Measurements from ENCODE around the gene HGD. TPM values are rescaled to one million over a fixed set of nuclear protein-coding genes. Genes with fewer than 3 reads are reported as not detected.
A peak's percentile ranks its signal among the peaks of the same experiment; 100 is the strongest.

The HGD gene
- total RNA-seq, 1 experiment from 2014 or later: 0.33 TPM

GRCh38 chr3:120684896-120685295 is 2.9 kb upstream of the HGD start:
- no peak for DNase-seq
- Histone ChIP-seq H3K27me3 (ENCODE audit: insufficient read depth, low read length) (no peaks in the 10 kb centered on the region), H3K18ac (ENCODE audit: insufficient read length, low read depth, low read length) (no peak overlapping the region), H3K23ac (ENCODE audit: insufficient read length, low read depth, low read length) (no peak overlapping the region), H3K14ac (ENCODE audit: insufficient read depth, low read length) (no peak overlapping the region), H3K9me3 (ENCODE audit: control insufficient read depth, low read depth, low read length) (no peaks in the 10 kb centered on the region), H3T11ph (ENCODE audit: low read length) (no peak overlapping the region), H3K79me2 (ENCODE audit: insufficient read depth, low read length) (no peaks in the 10 kb centered on the region), H3K9ac (ENCODE audit: extremely low read depth, insufficient read length, low read length) (no peak overlapping the region), H4K8ac (replicated peaks; ENCODE audit: insufficient read length, low read depth, low read length) (no peak overlapping the region), H3K4me1 (ENCODE audit: insufficient read depth, low read length) (peaks cover 4% of the 10 kb centered on the region; the same call in 1 of the 2 replicates), H3K4ac (ENCODE audit: low read depth, low read length) (no peak overlapping the region), H3K23me2 (ENCODE audit: insufficient read length, low read depth, low read length, poor library complexity, severe bottlenecking) (no peaks in the 10 kb centered on the region), H4K91ac (ENCODE audit: insufficient read length, low read depth, low read length) (no peak overlapping the region), H2AK5ac (ENCODE audit: insufficient read length, low read length) (no peak overlapping the region), H2AFZ (ENCODE audit: low read length) (no peak overlapping the region), H3K27ac (ENCODE audit: insufficient read length, low read depth, low read length) (no peak overlapping the region), H3K79me1 (ENCODE audit: insufficient read depth, low read depth, low read length, poor library complexity, severe bottlenecking) (no peaks in the 10 kb centered on the region), H2BK5ac (ENCODE audit: insufficient read length, low read length) (no peak overlapping the region), H4K5ac (ENCODE audit: insufficient read length, low read depth, low read length) (no peak overlapping the region), H2BK120ac (ENCODE audit: low read depth, low read length, poor library complexity, severe bottlenecking) (no peak overlapping the region), H2BK12ac (ENCODE audit: insufficient read length, low read depth, low read length) (no peak overlapping the region), H3K4me2 (ENCODE audit: insufficient read depth, insufficient read length, low read length) (no peak overlapping the region), H3K56ac (ENCODE audit: insufficient read length, low read depth, low read length) (no peak overlapping the region), H4K20me1 (ENCODE audit: control insufficient read depth, insufficient read depth, insufficient read length) (no peaks in the 10 kb centered on the region), H2BK20ac (ENCODE audit: low read depth, low read length, poor library complexity, severe bottlenecking) (no peak overlapping the region), H2BK15ac (ENCODE audit: low read depth, low read length) (no peak overlapping the region)
- Mint-ChIP-seq H3K4me1 (peaks cover 40 to 45% of the 10 kb centered on the region in 2 experiments), H3K36me3 (ENCODE audit: insufficient read depth in 1 of 3, low read depth in 3 of 3) (peaks cover 4 to 8% (median 7%) of the 10 kb centered on the region in 3 experiments; a peak in 5 of 7 replicates), H3K9me3 (peaks cover 0 to 2% of the 10 kb centered on the region in 2 experiments; a peak in 2 of 5 replicates), H3K4me3 (no peak overlapping the region), H3K27me3 (ENCODE audit: low read depth) (no peaks in the 10 kb centered on the region), H3K27ac (peak overlapping the region in 1 of 3 experiments; percentile 85; a peak in 3 of 7 replicates)
- WGBS (ENCODE audit: extremely low coverage, insufficient read length, low lambda C conversion rate): no CpG with 5 or more reads among the region's 4 CpGs
- no peak for TF ChIP-seq CTCF (conservative IDR thresholded peaks at IDR 0.05)
